ENCODE measurements around the gene TMEM165.

TMEM165 gene

DNA sequence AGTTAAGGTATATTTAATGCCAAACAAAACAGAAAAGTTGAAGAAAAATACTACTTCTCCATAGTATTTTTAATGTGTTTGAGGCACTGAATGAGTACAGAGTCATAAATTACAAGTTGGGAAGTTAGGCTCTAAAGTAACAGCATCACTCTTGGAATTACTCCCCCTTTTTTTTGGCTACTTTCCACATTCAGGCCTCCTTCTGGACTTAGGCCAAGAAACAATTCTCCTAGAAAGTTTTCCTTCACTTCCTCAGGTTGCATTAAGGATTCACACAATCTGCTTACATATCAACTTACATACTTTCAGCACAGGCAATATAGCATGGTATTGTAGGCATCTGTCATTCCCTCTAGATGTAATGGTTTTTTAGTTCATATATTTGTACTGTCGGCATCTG lies 52.1 kb downstream of the TMEM165 start:
- no peak for DNase-seq (ENCODE audit: low read depth in 2 of 3, low spot score in 1 of 3)

GRCh38 chr4:55450566-55450965 lies 54.8 kb downstream of the TMEM165 start:
- DNase-seq (ENCODE audit: low read depth in 2 of 3, low spot score in 1 of 3) = no peak

DNA sequence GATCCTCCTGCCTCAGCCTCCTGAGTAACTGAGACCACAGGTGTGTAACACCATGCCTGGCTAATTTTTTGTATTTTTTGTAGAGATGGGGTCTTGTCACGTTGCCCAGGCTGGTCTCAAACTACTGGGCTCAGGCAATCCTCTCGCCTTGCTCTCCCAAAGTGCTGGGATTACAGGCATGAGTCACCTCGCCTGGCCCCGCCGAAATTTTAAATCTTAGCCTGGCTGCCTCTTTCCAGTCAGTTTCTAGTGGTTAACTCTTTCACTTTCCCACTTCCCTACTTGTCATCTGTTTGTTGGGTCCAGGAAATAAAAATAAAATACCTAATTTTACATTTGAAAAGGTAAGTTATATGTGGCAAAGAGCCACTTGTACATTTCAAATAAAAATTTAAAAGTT lies 62.4 kb downstream of the TMEM165 start:
- no peak for DNase-seq (ENCODE audit: low read depth in 2 of 3, low spot score in 1 of 3)

GRCh38 chr4:55458611-55459010 lies 62.9 kb downstream of the TMEM165 start:
- DNase-seq (ENCODE audit: low read depth in 2 of 3, low spot score in 1 of 3) = no peak

DNA sequence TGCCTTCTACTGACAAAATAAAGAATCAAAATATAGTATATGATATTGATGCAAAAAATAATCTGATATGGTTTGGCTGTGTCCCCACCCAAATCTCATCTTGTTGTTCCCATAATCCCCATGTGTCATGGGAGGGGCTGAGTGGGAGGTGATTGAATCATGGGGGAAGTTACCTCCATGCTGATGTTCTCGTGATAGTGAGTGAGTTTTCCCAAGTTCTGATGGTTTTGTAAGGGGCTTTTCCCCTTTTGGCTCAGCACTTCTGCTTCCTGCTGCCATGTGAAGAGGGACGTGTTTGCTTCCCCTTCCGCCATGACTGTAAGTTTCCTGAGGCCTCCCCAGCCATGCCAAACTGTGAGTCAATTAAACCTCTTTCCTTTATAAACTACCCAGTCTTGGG lies 70.2 kb downstream of the TMEM165 start:
- no peak for DNase-seq (ENCODE audit: low read depth in 2 of 3, low spot score in 1 of 3)

GRCh38 chr4:55468724-55469123 lies 73.0 kb downstream of the TMEM165 start:
- DNase-seq (ENCODE audit: low read depth in 2 of 3, low spot score in 1 of 3) = no peak

DNA sequence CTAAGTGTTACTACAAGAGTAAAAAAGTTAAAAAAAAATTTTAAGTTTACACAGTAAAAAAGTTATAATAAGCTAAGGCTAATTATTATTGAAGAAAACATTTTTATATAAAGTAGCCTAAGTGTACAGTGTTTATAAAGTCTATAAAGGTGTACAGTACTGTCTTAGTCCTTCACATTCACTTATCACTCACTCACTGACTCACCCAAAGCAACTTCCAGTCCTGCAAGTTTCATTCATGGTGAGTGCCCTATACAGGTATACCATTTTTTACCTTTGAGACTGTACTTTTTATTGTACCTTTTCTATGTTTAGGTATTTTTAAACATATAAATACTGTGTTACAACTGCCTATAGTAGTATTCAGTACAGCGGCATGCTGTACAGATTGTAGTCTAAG lies 74.2 kb downstream of the TMEM165 start:
- no peak for DNase-seq (ENCODE audit: low read depth in 2 of 3, low spot score in 1 of 3)
